Left kidney (tissue), 8 donors: ENCODE measurements around the gene TMED7. TPM values are rescaled to one million over a fixed set of nuclear protein-coding genes. Genes with fewer than 3 reads are reported as not detected.
A peak's percentile ranks its signal among the peaks of the same experiment; 100 is the strongest.
"Not testable (repeated sequence)": the region's sequence is repeated elsewhere in the genome, so short reads cannot be mapped to it uniquely, and the experiment has no call there.

Source experiments
- DNase-seq: peaks from one replicate; pipeline ENCODE4 v3.0.0-alpha.2; 2013
- long read RNA-seq, 8 donors: transcript quantifications; one replicate each; lab custom pipeline, GENCODE V29; 2026
- polyA plus RNA-seq: library from polyadenylated mRNA; unstranded; fragments of 120-200 nt; gene quantifications from one replicate; pipeline ENCODE4 v1.2.1, GENCODE V29; 2013; ENCODE audit not compliant: insufficient read length

TMED7 gene
- polyA plus RNA-seq = 98.9 TPM
- long read RNA-seq, donor 1, transcript TMED7-201 (3 exons, 3,757 nt) = major isoform, 51 of 59 reads
- long read RNA-seq, donor 1, partial matches to known transcripts = 8 of 59 reads
- long read RNA-seq, donor 1, other reads (novel, unspliced or antisense) = 0 of 59 reads
- long read RNA-seq, donor 2, transcript TMED7-201 (3 exons, 3,757 nt) = major isoform, 34 of 34 reads
- long read RNA-seq, donor 2, partial matches to known transcripts = 0 of 34 reads
- long read RNA-seq, donor 2, other reads (novel, unspliced or antisense) = 0 of 34 reads
- long read RNA-seq, donor 3, transcript TMED7-201 (3 exons, 3,757 nt) = major isoform, 39 of 39 reads
- long read RNA-seq, donor 3, partial matches to known transcripts = 0 of 39 reads
- long read RNA-seq, donor 3, other reads (novel, unspliced or antisense) = 0 of 39 reads
- long read RNA-seq, donor 4, partial matches to known transcripts = 0 of 2 reads
- long read RNA-seq, donor 4, other reads (novel, unspliced or antisense) = 0 of 2 reads
- long read RNA-seq, donor 5, transcript TMED7-201 (3 exons, 3,757 nt) = major isoform, 38 of 38 reads
- long read RNA-seq, donor 5, partial matches to known transcripts = 0 of 38 reads
- long read RNA-seq, donor 5, other reads (novel, unspliced or antisense) = 0 of 38 reads
- long read RNA-seq, donor 6, transcript TMED7-201 (3 exons, 3,757 nt) = major isoform, 33 of 45 reads
- long read RNA-seq, donor 6, partial matches to known transcripts = 12 of 45 reads
- long read RNA-seq, donor 6, other reads (novel, unspliced or antisense) = 0 of 45 reads
- long read RNA-seq, donor 7, transcript TMED7-201 (3 exons, 3,757 nt) = major isoform, 62 of 62 reads
- long read RNA-seq, donor 7, partial matches to known transcripts = 0 of 62 reads
- long read RNA-seq, donor 7, other reads (novel, unspliced or antisense) = 0 of 62 reads
- long read RNA-seq, donor 8, transcript TMED7-201 (3 exons, 3,757 nt) = major isoform, 25 of 25 reads
- long read RNA-seq, donor 8, partial matches to known transcripts = 0 of 25 reads
- long read RNA-seq, donor 8, other reads (novel, unspliced or antisense) = 0 of 25 reads

- peak; percentile 97 for DNase-seq
These were observed at the start of gene TMED7 for GRCh38 chr5:115625579-115626444. Gene TMED7 (minus strand): TSS chr5:115626036. CDS start chr5:115625792, 244 bp downstream.

- not testable (repeated sequence) for DNase-seq
These were observed 48.9 kb upstream of the TMED7 start for GRCh38 chr5:115674782-115675181.

GRCh38 chr5:115673596-115673995 is 47.8 kb upstream of the TMED7 start:
- no peak for DNase-seq

- DNase-seq = no peak
These were observed 46.1 kb upstream of the TMED7 start for GRCh38 chr5:115671939-115672338.

GRCh38 chr5:115666023-115666422 is 40.2 kb upstream of the TMED7 start:
- DNase-seq = no peak

- no peak for DNase-seq
These were observed 35.7 kb upstream of the TMED7 start for GRCh38 chr5:115661563-115661962.

- peak; percentile 21 for DNase-seq
These were observed 35.3 kb upstream of the TMED7 start for GRCh38 chr5:115661101-115661500.

GRCh38 chr5:115657881-115658233 is 32.0 kb upstream of the TMED7 start:
- no peak for DNase-seq

- no peak for DNase-seq
These were observed 31.5 kb upstream of the TMED7 start for GRCh38 chr5:115657125-115657880.

GRCh38 chr5:115656404-115656803 is 30.6 kb upstream of the TMED7 start:
- DNase-seq = no peak

GRCh38 chr5:115655994-115656393 is 30.2 kb upstream of the TMED7 start:
- DNase-seq = no peak

- no peak for DNase-seq
These were observed 23.7 kb upstream of the TMED7 start for GRCh38 chr5:115649541-115649940.

- no peak for DNase-seq
These were observed 22.2 kb upstream of the TMED7 start for GRCh38 chr5:115648056-115648455.

- not testable (repeated sequence) for DNase-seq
These were observed 19.6 kb upstream of the TMED7 start for GRCh38 chr5:115645386-115645785.

- no peak for DNase-seq
These were observed 18.2 kb upstream of the TMED7 start for GRCh38 chr5:115644046-115644445.

GRCh38 chr5:115641948-115642347 is 16.1 kb upstream of the TMED7 start:
- DNase-seq = no peak

- DNase-seq = no peak
These were observed 14.4 kb upstream of the TMED7 start for GRCh38 chr5:115640274-115640673.

- DNase-seq = no peak
These were observed 13.5 kb upstream of the TMED7 start for GRCh38 chr5:115639377-115639776.

GRCh38 chr5:115637507-115637906 is 11.7 kb upstream of the TMED7 start:
- DNase-seq = no peak

GRCh38 chr5:115636008-115636407 is 10.2 kb upstream of the TMED7 start:
- no peak for DNase-seq
